Transverse colon (tissue), 4 donors: ENCODE measurements around the gene CRTC3. TPM values are rescaled to one million over a fixed set of nuclear protein-coding genes. Genes with fewer than 3 reads are reported as not detected.
A peak's percentile ranks its signal among the peaks of the same experiment; 100 is the strongest.

Experiments
- DNase-seq: peaks from one replicate; pipeline ENCODE4 v3.0.0-alpha.2; 2019
- H3K27ac ChIP-seq, 4 donors: fragments of 200-600 bp; sonication (generic); 2 replicates each; pipeline ENCODE4 v1.5.1; 2016 to 2018; ENCODE audit warnings: inconsistent platforms in 4 of 4
- H3K27me3 ChIP-seq: fragments of 200-600 bp; sonication (generic); 2 replicates; pipeline ENCODE4 v1.5.1; 2017; ENCODE audit warnings: inconsistent platforms
- H3K36me3 ChIP-seq, 4 donors: fragments of 200-600 bp; sonication (generic); 2 replicates each; pipeline ENCODE4 v1.5.1; 2017 to 2019; ENCODE audit warnings: inconsistent platforms in 4 of 4
- H3K4me1 ChIP-seq, 4 donors: fragments of 200-600 bp; sonication (generic); 2 replicates each; pipeline ENCODE4 v1.5.1; 2017 to 2020; ENCODE audit warnings: inconsistent platforms in 4 of 4
- H3K4me3 ChIP-seq, 4 donors: fragments of 200-600 bp; sonication (generic); 1 replicate in 1 of 4; 2 replicates in 3 of 4; pipeline versions ENCODE4 v1.5.1 to v1.6.1; 2017 to 2019; ENCODE audit warnings: inconsistent platforms in 4 of 4
- H3K9me3 ChIP-seq, 2 donors: fragments of 200-600 bp; sonication (generic); 2 replicates each; pipeline ENCODE4 v1.5.1; 2017 to 2019; ENCODE audit warnings: inconsistent platforms in 2 of 2
- CTCF ChIP-seq, 5 experiments: fragments of 200-600 bp in 3 of 5; fragments of 450-650 bp in 2 of 5; sonication (generic) in 3 of 5; IDR thresholded peaks; 1 replicate in 2 of 5; 2 replicates in 3 of 5; pipeline ENCODE4 v1.5.1; 2016 to 2017; ENCODE audit warnings: antibody characterized with exemption in 5 of 5, inconsistent platforms in 3 of 5, mild to moderate bottlenecking in 2 of 5, moderate library complexity in 1 of 5
- EP300 ChIP-seq: sonication (generic); formaldehyde crosslinking; IDR thresholded peaks from one replicate; pipeline ENCODE4 v1.6.1; 2017; ENCODE audit warnings: antibody characterized with exemption, low read depth
- POLR2A ChIP-seq: fragments of 450-650 bp; IDR thresholded peaks from one replicate; pipeline ENCODE4 v1.6.1; 2016; ENCODE audit warnings: antibody characterized with exemption, mild to moderate bottlenecking, moderate library complexity
- POLR2AphosphoS5 ChIP-seq, 3 donors: sonication (generic); formaldehyde crosslinking; IDR thresholded peaks; one replicate each; pipeline ENCODE4 v1.6.1; 2016; ENCODE audit warnings: antibody characterized with exemption in 3 of 3
- WGBS, 2 donors: methylation state at CpG; one replicate each; pipeline ENCODE4 v1.1.5; 2018; ENCODE audit warnings: low coverage in 1 of 2; 5-methylcytosine and 5-hydroxymethylcytosine counted together
- in situ Hi-C, 4 donors: fragments of 200-750 bp; cut with MboI; loops; one replicate each; pipeline versions ENCODE4 v1.15.0 to v1.15.1; 2017; ENCODE audit warnings: low sequenced_read_pairs in 3 of 4, low pct_ligation_motif_present in 1 of 4, low pct_unique_long_range_greater_than_20kb in 1 of 4
- intact Hi-C: fragments of 100-400 bp; cut with DNase I; formaldehyde crosslinking; loops from one replicate; pipeline ENCODE4 v1.15.1; 2023; ENCODE audit warnings: low total_unique reads
- total RNA-seq, 4 donors: library from RNA; depleted of rRNA; stranded (reverse); fragments of >200 nt; gene quantifications; one replicate each; pipeline ENCODE4 v1.1.0, GENCODE V29; 2016

The CRTC3 gene
- total RNA-seq, 4 donors from 2014 or later = 23.0 to 35.9 (median 24.1) TPM

DNA sequence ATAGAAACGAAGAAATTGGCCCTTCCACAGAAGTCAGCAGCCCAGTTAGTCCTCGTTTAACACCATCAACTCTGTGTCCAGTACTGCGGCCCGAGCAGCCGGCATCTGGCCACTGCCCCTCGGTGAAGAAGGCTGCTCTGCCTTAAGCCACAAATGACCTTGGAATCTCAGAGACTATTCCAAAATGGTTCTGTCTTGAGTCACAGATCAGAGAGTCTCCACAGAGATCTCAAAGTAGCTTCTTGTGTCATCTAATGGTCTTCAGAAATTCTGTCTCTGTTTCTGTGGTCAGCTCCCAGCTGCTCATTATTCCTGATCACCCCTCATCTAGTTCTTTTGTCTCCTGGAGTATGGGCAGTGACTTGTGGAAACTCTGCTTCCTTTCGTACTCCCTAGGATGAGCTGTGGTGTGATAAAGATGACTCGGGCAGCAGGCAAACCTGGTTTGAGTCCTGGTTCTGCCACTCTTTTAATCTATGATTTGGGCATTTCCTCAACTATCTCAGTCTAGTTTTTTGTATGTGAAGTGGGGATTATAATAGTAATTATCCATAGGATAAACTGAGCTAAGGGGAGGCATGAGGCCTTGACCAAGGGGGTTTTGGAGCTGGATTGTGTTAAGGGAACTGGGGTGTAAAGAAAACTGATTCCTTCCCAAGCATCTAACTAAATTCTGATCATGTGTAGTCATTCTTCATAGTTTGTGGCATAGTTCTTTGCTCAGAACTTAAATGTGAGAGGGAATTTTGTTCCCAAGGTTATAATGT, 22.6 kb downstream of the CRTC3 start:
- 82 to 89% methylated on average over 4 to 8 of the region's 8 CpGs for WGBS, 2 donors
- Histone ChIP-seq H3K4me3 (no peak overlapping the region), H3K9me3 (no peaks in the 10 kb centered on the region), H3K4me1 (peaks cover 11 to 37% (median 27%) of the 10 kb centered on the region in 4 donors), H3K27ac (peak overlapping the region; percentile 40 to 69 (median 64)), H3K27me3 (no peaks in the 10 kb centered on the region), H3K36me3 (no peaks in the 10 kb centered on the region)
- DNase-seq = no peak
- intact Hi-C loops (no loop called here), in situ Hi-C loops (no loop called here)
- TF ChIP-seq EP300 (no peak), POLR2AphosphoS5 (IDR thresholded peaks at IDR 0.05) (no peak), CTCF (IDR thresholded peaks at IDR 0.05) (no peak), POLR2A (no peak)

- H3K36me3 ChIP-seq = no peaks in the 10 kb centered on the region
- in situ Hi-C loops (no loop called here), intact Hi-C loops (no loop called here)
- no peaks in the 10 kb centered on the region for H3K9me3 ChIP-seq
- WGBS, 2 donors = 62 to 75% methylated on average over 1 of the region's 1 CpG
- H3K4me1 ChIP-seq = peaks cover 16 to 42% (median 32%) of the 10 kb centered on the region in 4 donors
- H3K27me3 ChIP-seq = no peaks in the 10 kb centered on the region
- no peak overlapping the region for H3K4me3 ChIP-seq
- TF ChIP-seq EP300 = no peak
- TF ChIP-seq POLR2AphosphoS5 (IDR thresholded peaks at IDR 0.05) = no peak
- no peak for TF ChIP-seq CTCF (IDR thresholded peaks at IDR 0.05)
- no peak for TF ChIP-seq POLR2A
- DNase-seq = no peak
- peak overlapping the region; percentile 40 to 69 (median 64) for H3K27ac ChIP-seq
Measured at GRCh38 chr15:90552929-90553211, 23.1 kb downstream of the CRTC3 start.

DNA sequence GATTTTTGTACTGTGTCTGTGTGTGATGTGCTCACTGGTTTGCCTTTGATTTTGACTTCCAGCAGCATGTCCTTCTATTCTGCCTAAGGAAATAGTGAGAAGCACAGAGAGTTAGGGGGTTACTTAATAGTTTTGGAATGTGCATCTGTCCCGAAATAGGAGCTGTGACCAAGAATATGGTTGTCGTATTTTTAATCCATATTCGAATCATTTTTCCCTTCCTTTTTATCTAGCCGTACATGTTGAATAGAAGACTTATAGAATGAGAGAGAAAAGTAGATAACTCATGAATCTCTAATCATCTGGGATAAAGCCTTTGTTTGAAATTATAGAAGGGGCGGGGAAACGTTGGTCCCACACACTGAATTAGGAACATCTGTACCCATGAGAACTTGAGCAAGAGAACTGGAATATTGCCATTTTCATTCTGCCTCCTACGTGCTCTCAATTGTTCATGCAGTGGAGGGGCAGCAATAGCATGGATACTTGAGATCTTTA, 23.6 kb downstream of the CRTC3 start:
- in situ Hi-C loops (no loop called here), intact Hi-C loops (no loop called here)
- DNase-seq = no peak
- Histone ChIP-seq H3K4me3 (no peak overlapping the region), H3K4me1 (peaks cover 20 to 46% (median 36%) of the 10 kb centered on the region in 4 donors), H3K27me3 (no peaks in the 10 kb centered on the region), H3K36me3 (no peaks in the 10 kb centered on the region), H3K27ac (peak overlapping the region; percentile 40 to 69 (median 64)), H3K9me3 (no peaks in the 10 kb centered on the region)
- TF ChIP-seq POLR2AphosphoS5 (IDR thresholded peaks at IDR 0.05) (no peak), POLR2A (no peak), CTCF (IDR thresholded peaks at IDR 0.05) (no peak), EP300 (no peak)
- WGBS, 2 donors = 66 to 68% methylated on average over 6 to 7 of the region's 7 CpGs

DNA sequence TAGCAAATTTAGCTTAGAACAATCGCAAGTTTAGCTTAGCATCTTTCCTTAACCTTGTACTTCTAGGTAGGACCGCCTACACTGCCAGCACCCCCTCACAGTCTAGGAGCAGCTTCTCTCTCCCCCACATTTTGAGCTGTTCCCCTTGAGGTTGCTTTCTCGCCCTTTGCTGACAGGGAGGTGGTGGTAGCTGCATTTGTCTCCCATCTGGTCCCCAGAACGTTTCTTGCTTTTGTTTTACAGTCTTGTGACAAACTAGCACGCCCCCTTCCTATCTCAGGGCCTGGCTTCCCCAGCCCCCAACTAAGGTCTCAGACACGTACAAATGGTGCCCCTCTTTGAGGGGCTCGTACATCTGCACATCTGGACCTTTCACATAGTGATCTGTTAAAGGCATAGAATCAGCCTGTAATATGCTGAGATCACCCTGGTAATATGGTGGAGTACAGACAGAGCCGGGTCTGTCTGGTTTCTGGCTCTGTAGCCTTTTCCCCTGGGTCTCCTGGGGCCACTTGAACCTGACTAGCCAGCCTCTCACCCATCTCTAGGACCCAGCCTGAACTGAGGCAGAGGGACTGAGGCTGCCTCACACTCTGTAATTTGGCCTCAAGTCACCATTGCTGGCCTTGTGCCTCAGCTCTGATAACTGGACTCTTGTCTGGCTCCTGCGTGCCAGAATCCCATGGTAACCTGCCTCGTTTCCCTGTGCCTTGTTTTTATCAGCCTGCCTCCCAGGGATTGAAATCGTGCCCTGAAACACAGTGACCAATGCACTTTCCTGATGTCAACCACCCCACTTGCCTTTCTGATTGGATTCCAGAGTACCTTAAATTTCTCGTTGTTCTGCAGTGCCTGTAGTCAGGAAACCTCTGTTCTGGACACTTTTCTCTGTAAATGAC, 27.7 kb downstream of the CRTC3 start:
- H3K27me3 ChIP-seq = no peaks in the 10 kb centered on the region
- H3K36me3 ChIP-seq = no peaks in the 10 kb centered on the region
- intact Hi-C loops (no loop called here), in situ Hi-C loops (no loop called here)
- H3K4me1 ChIP-seq = peaks cover 40 to 81% (median 62%) of the 10 kb centered on the region in 4 donors
- peak; percentile 49 for DNase-seq
- WGBS, 2 donors = 33 to 47% methylated on average over 2 to 12 of the region's 12 CpGs
- TF ChIP-seq EP300 (no peak), POLR2AphosphoS5 (IDR thresholded peaks at IDR 0.05) (peak in 2 of 3 donors; percentile 29 to 59)
- H3K9me3 ChIP-seq = no peaks in the 10 kb centered on the region
- H3K27ac ChIP-seq = peak overlapping the region; percentile 78 to 87 (median 82)
- no peak overlapping the region for H3K4me3 ChIP-seq
